HepG2 (cell line): ENCODE results near the gene DNTTIP2. TPM values are rescaled to one million over a fixed set of nuclear protein-coding genes. Genes with fewer than 3 reads are reported as not detected.

Experiments used
- AGO1 ChIP-seq: fragments of 200-400 bp; formaldehyde crosslinking; IDR thresholded peaks from 2 replicates; pipeline ENCODE4 v1.6.1; 2017; ENCODE audit warnings: mild to moderate bottlenecking, low read depth, low read length, moderate library complexity; ENCODE audit not compliant: poor library complexity, severe bottlenecking
- GTF3A ChIP-seq: sonication (generic); formaldehyde crosslinking; conservative IDR thresholded peaks from 2 replicates; pipeline ENCODE4 v1.4.0; 2020; ENCODE audit warnings: mild to moderate bottlenecking, missing genetic modification reagents
- NCOA1 ChIP-seq: sonication (generic); formaldehyde crosslinking; IDR thresholded peaks from 2 replicates; pipeline ENCODE4 v1.9.0; 2021; ENCODE audit warnings: missing genetic modification reagents
- NFYB ChIP-seq: sonication (generic); formaldehyde crosslinking; IDR thresholded peaks from 2 replicates; pipeline ENCODE4 v1.4.0; 2020; ENCODE audit warnings: missing genetic modification reagents
- SP4 ChIP-seq: sonication (generic); formaldehyde crosslinking; IDR thresholded peaks from 2 replicates; pipeline ENCODE4 v1.8.1; 2023; ENCODE audit warnings: mild to moderate bottlenecking, missing genetic modification reagents
- TBX3 ChIP-seq: fragments of 450-650 bp; IDR thresholded peaks from 2 replicates; pipeline ENCODE4 v1.6.1; 2017; ENCODE audit warnings: antibody characterized with exemption, mild to moderate bottlenecking, inconsistent platforms, borderline replicate concordance
- XRCC5 ChIP-seq: fragments of 200-400 bp; formaldehyde crosslinking; optimal IDR thresholded peaks from 2 replicates; pipeline ENCODE3; 2017; ENCODE audit warnings: mild to moderate bottlenecking, low read length
- ZBTB42 ChIP-seq: sonication (generic); formaldehyde crosslinking; IDR thresholded peaks from 2 replicates; pipeline ENCODE4 v1.5.0; 2020; ENCODE audit warnings: mild to moderate bottlenecking, missing genetic modification reagents
- ZNF230 ChIP-seq: sonication (generic); formaldehyde crosslinking; IDR thresholded peaks from 2 replicates; pipeline ENCODE4 v1.4.0; 2020; ENCODE audit warnings: mild to moderate bottlenecking, missing genetic modification reagents
- ZNF234 ChIP-seq: sonication (generic); formaldehyde crosslinking; conservative IDR thresholded peaks from 2 replicates; pipeline ENCODE4 v1.5.1; 2020; ENCODE audit warnings: mild to moderate bottlenecking, missing genetic modification reagents
- ZNF292 ChIP-seq: sonication (generic); formaldehyde crosslinking; IDR thresholded peaks from 2 replicates; pipeline ENCODE4 v1.8.1; 2022; ENCODE audit warnings: mild to moderate bottlenecking, low read depth, missing genetic modification reagents, borderline replicate concordance
- ZNF430 ChIP-seq: sonication (generic); formaldehyde crosslinking; IDR thresholded peaks from 2 replicates; pipeline ENCODE4 v1.9.0; 2021; ENCODE audit warnings: mild to moderate bottlenecking, missing genetic modification reagents
- ZNF549 ChIP-seq: sonication (generic); formaldehyde crosslinking; IDR thresholded peaks from 2 replicates; pipeline ENCODE4 v1.5.0; 2020; ENCODE audit warnings: missing genetic modification reagents
- ZNF687 ChIP-seq: sonication (generic); formaldehyde crosslinking; IDR thresholded peaks from 2 replicates; pipeline ENCODE4 v1.5.1; 2020; ENCODE audit warnings: mild to moderate bottlenecking, missing genetic modification reagents, moderate library complexity
- ZNF776 ChIP-seq: sonication (generic); formaldehyde crosslinking; IDR thresholded peaks from 2 replicates; pipeline ENCODE4 v1.4.0; 2020; ENCODE audit warnings: mild to moderate bottlenecking, missing genetic modification reagents
- ZNF816 ChIP-seq: sonication (generic); formaldehyde crosslinking; IDR thresholded peaks from 2 replicates; pipeline ENCODE4 v1.8.0; 2022; ENCODE audit warnings: missing genetic modification reagents, mild to moderate bottlenecking, borderline replicate concordance
- polyA plus RNA-seq, 8 experiments: library from polyadenylated mRNA; depleted of rRNA in 3 of 8; stranded (reverse) in 7 of 8; unstranded in 1 of 8; fragments of >200 nt; fragmentation: Illumina TruSeq in 4 of 8; extraction: Trizol in 4 of 8; gene quantifications; 2 replicates each; pipeline versions ENCODE4 v1.2.1 to v1.2.3, GENCODE V29; 2011 to 2016; ENCODE audit warnings: low read depth in 4 of 8, missing spikeins in 1 of 8, mixed read lengths in 1 of 8; ENCODE audit not compliant: insufficient read depth in 1 of 8
- total RNA-seq, 5 experiments: library from RNA; depleted of rRNA; stranded (reverse); fragments of >200 nt; fragmentation: Illumina TruSeq; extraction: Trizol; gene quantifications; 2 replicates each; pipeline ENCODE4 v1.2.3, GENCODE V29; 2016; ENCODE audit warnings: low read depth in 1 of 5
- TF ChIP-seq, protein P1 (sequence below): IDR thresholded peaks from 2 replicates; pipeline ENCODE4 v1.6.1; 2016; ENCODE audit warnings: missing biosample characterization, missing genetic modification reagents, low read depth
- TF ChIP-seq, protein P2 (sequence below): sonication (generic); formaldehyde crosslinking; IDR thresholded peaks from 2 replicates; pipeline ENCODE4 v1.8.0; 2022; ENCODE audit warnings: mild to moderate bottlenecking, missing genetic modification reagents, borderline replicate concordance
- TF ChIP-seq, protein P3 (sequence below): sonication (generic); IDR thresholded peaks from 2 replicates; pipeline ENCODE4 v1.6.1; 2016; ENCODE audit warnings: low read depth, borderline replicate concordance
- TF ChIP-seq, protein P4 (sequence below): sonication (generic); formaldehyde crosslinking; IDR thresholded peaks from 2 replicates; pipeline ENCODE4 v1.5.0; 2020; ENCODE audit warnings: missing genetic modification reagents, mild to moderate bottlenecking, borderline replicate concordance

The DNTTIP2 gene
- total and polyA plus RNA-seq, 2 of the 13 experiments (the other 11 are each of a cell fraction or from before 2014, with no cell fraction given) = 11.4 to 63.3 TPM

DNA sequence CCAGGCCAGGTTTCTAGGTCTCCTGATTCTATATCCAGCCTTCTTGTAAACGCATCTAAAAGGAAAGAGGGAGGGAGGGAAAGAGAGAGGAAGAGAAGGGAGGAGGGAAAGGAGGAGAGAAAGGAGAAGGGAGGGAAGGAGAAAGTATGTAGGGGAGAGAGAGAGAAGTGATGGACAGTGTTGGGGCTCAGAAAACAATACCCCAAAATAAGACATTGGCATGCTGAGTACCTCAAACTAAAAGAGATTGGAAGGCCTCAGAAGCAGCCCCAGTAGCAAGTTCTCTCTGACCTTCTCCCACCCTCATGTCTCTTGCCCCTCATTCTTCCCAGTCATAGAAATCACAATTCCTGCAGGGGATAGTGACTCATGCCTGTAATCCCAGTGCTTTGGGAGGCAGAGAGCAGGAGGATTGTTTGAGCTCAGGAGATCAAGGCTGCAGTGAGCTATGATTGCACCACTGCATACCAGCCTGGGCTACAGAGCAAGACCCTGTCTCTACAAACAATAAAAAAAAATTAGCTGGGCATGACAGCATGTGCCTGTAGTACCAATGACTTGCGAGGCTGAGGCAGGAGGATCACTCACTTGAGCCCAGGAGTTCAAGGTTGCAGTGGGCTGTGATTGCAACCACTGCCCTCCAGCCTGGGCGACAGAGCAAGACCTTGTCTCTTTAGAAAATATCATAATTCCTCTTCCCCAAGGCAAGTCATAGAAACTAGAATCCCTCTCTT lies 51.2 kb downstream of the DNTTIP2 start (continued):
- TF ChIP-seq, protein P1, sequence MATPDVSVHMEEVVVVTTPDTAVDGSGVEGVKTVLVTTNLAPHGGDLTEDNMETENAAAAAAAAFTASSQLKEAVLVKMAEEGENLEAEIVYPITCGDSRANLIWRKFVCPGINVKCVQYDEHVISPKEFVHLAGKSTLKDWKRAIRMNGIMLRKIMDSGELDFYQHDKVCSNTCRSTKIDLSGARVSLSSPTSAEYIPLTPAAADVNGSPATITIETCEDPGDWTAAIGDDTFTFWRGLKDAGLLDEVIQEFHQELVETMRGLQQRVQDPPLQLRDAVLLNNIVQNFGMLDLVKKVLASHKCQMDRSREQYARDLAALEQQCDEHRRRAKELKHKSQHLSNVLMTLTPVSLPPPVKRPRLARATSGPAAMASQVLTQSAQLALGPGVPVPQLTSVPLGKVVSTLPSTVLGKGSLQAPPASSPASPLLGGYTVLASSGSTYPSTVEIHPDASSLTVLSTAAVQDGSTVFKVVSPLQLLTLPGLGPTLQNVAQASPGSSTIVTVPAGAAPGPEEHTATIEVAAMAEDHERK (CRISPR knock-in tag) = no peak
- TF ChIP-seq SP4 (CRISPR knock-in tag) (no peak), ZNF230 (CRISPR knock-in tag) (no peak), ZNF816 (CRISPR knock-in tag) (no peak), XRCC5 (no peak), ZNF687 (peak; percentile 60; the same call in 1 of the 2 replicates), NCOA1 (no peak), TBX3 (no peak), ZNF549 (CRISPR knock-in tag) (no peak), GTF3A (CRISPR knock-in tag) (no peak), ZNF776 (no peak), AGO1 (no peak), ZNF234 (CRISPR knock-in tag) (no peak), ZNF430 (CRISPR knock-in tag) (peak; percentile 56; the same call in 1 of the 2 replicates), ZNF292 (CRISPR knock-in tag) (peak; percentile 96), NFYB (CRISPR knock-in tag) (no peak), ZBTB42 (CRISPR knock-in tag) (no peak)
- TF ChIP-seq, protein P2, sequence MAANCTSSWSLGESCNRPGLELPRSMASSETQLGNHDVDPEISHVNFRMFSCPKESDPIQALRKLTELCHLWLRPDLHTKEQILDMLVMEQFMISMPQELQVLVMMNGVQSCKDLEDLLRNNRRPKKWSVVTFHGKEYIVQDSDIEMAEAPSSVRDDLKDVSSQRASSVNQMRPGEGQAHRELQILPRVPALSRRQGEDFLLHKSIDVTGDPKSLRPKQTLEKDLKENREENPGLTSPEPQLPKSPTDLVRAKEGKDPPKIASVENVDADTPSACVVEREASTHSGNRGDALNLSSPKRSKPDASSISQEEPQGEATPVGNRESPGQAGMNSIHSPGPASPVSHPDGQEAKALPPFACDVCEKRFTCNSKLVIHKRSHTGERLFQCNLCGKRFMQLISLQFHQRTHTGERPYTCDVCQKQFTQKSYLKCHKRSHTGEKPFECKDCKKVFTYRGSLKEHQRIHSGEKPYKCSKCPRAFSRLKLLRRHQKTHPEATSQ (CRISPR knock-in tag) = peak; percentile 96; the same call in 1 of the 2 replicates
- TF ChIP-seq, protein P3, sequence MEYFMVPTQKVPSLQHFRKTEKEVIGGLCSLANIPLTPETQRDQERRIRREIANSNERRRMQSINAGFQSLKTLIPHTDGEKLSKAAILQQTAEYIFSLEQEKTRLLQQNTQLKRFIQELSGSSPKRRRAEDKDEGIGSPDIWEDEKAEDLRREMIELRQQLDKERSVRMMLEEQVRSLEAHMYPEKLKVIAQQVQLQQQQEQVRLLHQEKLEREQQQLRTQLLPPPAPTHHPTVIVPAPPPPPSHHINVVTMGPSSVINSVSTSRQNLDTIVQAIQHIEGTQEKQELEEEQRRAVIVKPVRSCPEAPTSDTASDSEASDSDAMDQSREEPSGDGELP = peak; percentile 29; the same call in 1 of the 2 replicates
- TF ChIP-seq, protein P4, sequence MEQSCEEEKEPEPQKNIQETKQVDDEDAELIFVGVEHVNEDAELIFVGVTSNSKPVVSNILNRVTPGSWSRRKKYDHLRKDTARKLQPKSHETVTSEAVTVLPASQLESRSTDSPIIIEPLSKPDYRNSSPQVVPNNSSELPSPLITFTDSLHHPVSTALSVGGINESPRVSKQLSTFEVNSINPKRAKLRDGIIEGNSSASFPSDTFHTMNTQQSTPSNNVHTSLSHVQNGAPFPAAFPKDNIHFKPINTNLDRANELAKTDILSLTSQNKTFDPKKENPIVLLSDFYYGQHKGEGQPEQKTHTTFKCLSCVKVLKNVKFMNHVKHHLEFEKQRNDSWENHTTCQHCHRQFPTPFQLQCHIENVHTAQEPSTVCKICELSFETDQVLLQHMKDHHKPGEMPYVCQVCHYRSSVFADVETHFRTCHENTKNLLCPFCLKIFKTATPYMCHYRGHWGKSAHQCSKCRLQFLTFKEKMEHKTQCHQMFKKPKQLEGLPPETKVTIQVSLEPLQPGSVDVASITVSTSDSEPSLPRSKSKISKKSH (CRISPR knock-in tag) = no peak
